Lower leg skin (tissue), 3 donors: ENCODE measurements around the gene TMEM97.
"Not testable (repeated sequence)": the region's sequence is repeated elsewhere in the genome, so short reads cannot be mapped to it uniquely, and the experiment has no call there.

Source experiments
- CTCF ChIP-seq, 3 donors: fragments of 450-650 bp; IDR thresholded peaks; one replicate each; pipeline ENCODE4 v1.5.1; 2016; ENCODE audit warnings: antibody characterized with exemption in 3 of 3, mild to moderate bottlenecking in 3 of 3, moderate library complexity in 2 of 3
- POLR2A ChIP-seq, 2 donors: fragments of 450-650 bp; IDR thresholded peaks; one replicate each; pipeline ENCODE4 v1.6.1; 2016 to 2017; ENCODE audit warnings: antibody characterized with exemption in 2 of 2, mild to moderate bottlenecking in 1 of 2, moderate library complexity in 1 of 2

- TF ChIP-seq POLR2A, CTCF (IDR thresholded peaks at IDR 0.05): not testable (repeated sequence)
These were observed 19.8 kb downstream of the TMEM97 start for GRCh38 chr17:28338769-28339212.
